ENCODE measurements around the gene GARIN3.

DNA sequence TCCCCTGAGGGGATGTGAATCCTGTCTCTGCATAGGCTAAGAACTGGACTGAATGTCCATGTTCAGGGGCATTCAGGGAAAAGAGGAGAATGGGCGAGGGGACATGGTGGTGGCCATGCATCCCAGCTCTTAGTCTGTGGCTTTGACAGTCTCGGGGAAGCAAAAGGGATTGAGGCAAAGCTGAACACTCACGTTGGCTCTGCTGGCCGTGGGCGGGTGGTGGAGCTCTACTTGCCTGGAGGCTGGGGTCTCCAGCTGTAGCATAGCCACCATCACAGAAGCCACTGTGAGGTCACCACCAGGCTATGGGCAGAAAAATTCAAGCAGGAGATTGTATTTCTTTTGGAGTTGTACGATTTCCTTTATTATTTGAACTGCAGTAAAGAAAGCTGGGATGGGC, 4.1 kb downstream of the GARIN3 start:
- no peak for TF ChIP-seq CTCF (conservative IDR thresholded peaks at IDR 0.05; ENCODE audit: low read depth, low read length)
- no peak for TF ChIP-seq EZH2 (IDR thresholded peaks at IDR 0.05; ENCODE audit: borderline replicate concordance, low read depth, low read length, poor library complexity, severe bottlenecking)

Data from A673 (cell line).